GM23338 (cell line): Measurements from ENCODE around the gene HKDC1. TPM values are rescaled to one million over a fixed set of nuclear protein-coding genes. Genes with fewer than 3 reads are reported as not detected.

Experiments used
- ATAC-seq: fragments of 200-7000 bp; cut with Tn5 transposase; 3 replicates; pipeline ENCODE4 v1.9.1; 2020
- DNase-seq: peaks from one replicate; pipeline ENCODE4 v3.0.0-alpha.2; 2015; ENCODE audit warnings: low spot score
- H2AFZ ChIP-seq: fragments of 200-600 bp; sonication (generic); 2 replicates; pipeline ENCODE4 v1.8.0; 2016; ENCODE audit warnings: antibody characterized with exemption, mild to moderate bottlenecking, moderate library complexity
- H3F3A ChIP-seq: fragments of 200-600 bp; sonication (generic); replicated peaks from 2 replicates; pipeline ENCODE4 v1.8.0; 2017; ENCODE audit warnings: antibody characterized with exemption, mixed run types, low read depth
- H3K27ac ChIP-seq: fragments of 200-600 bp; sonication (generic); 2 replicates; pipeline ENCODE4 v1.6.1; 2016; ENCODE audit warnings: low read depth
- H3K27me3 ChIP-seq: fragments of 200-600 bp; sonication (generic); 2 replicates; pipeline ENCODE4 v1.8.0; 2016; ENCODE audit warnings: mild to moderate bottlenecking, mixed run types, moderate library complexity; ENCODE audit not compliant: insufficient read depth
- H3K36me3 ChIP-seq: fragments of 200-600 bp; sonication (generic); 2 replicates; pipeline ENCODE4 v1.8.0; 2016; ENCODE audit warnings: mild to moderate bottlenecking; ENCODE audit not compliant: insufficient read depth
- H3K4me1 ChIP-seq: fragments of 200-600 bp; sonication (generic); 2 replicates; pipeline ENCODE4 v1.8.0; 2016; ENCODE audit warnings: mild to moderate bottlenecking, moderate library complexity; ENCODE audit not compliant: insufficient read depth
- H3K4me2 ChIP-seq: fragments of 200-600 bp; sonication (generic); 2 replicates; pipeline ENCODE4 v1.7.1; 2017; ENCODE audit warnings: mixed run types
- H3K4me3 ChIP-seq: fragments of 200-600 bp; sonication (generic); 2 replicates; pipeline ENCODE4 v1.6.1; 2016; ENCODE audit warnings: mixed run types
- H3K79me2 ChIP-seq: fragments of 200-600 bp; sonication (generic); replicated peaks from 2 replicates; pipeline ENCODE4 v1.8.0; 2017; ENCODE audit warnings: mild to moderate bottlenecking; ENCODE audit not compliant: insufficient read depth
- H3K9me2 ChIP-seq: fragments of 200-600 bp; sonication (generic); 2 replicates; pipeline ENCODE4 v1.8.0; 2017; ENCODE audit not compliant: insufficient read depth
- H4K20me1 ChIP-seq: fragments of 200-600 bp; sonication (generic); replicated peaks from 2 replicates; pipeline ENCODE4 v1.8.0; 2017; ENCODE audit warnings: mild to moderate bottlenecking; ENCODE audit not compliant: insufficient read depth
- H3K27ac Mint-ChIP-seq: 2 replicates; pipeline ENCODE4 v1.8.0; 2020; ENCODE audit warnings: inconsistent platforms, mild to moderate bottlenecking, moderate library complexity, mixed read lengths
- H3K27me3 Mint-ChIP-seq: 3 replicates; pipeline ENCODE4 v1.8.0; 2022; ENCODE audit warnings: low read depth, mild to moderate bottlenecking, moderate library complexity, mixed read lengths, inconsistent platforms; ENCODE audit not compliant: insufficient read depth, poor library complexity
- H3K36me3 Mint-ChIP-seq: 3 replicates; pipeline ENCODE4 v1.8.0; 2021; ENCODE audit warnings: low read depth, mild to moderate bottlenecking, inconsistent platforms, moderate library complexity, mixed read lengths
- H3K4me1 Mint-ChIP-seq: 3 replicates; pipeline ENCODE4 v1.8.0; 2020; ENCODE audit warnings: mild to moderate bottlenecking, inconsistent platforms, mixed read lengths
- H3K4me3 Mint-ChIP-seq: 3 replicates; pipeline ENCODE4 v1.8.0; 2021; ENCODE audit warnings: moderate library complexity, mild to moderate bottlenecking, inconsistent platforms, mixed read lengths
- H3K9me3 Mint-ChIP-seq: 3 replicates; pipeline ENCODE4 v1.8.0; 2020; ENCODE audit warnings: moderate library complexity, mild to moderate bottlenecking, inconsistent platforms, mixed read lengths
- CREB1 ChIP-seq: fragments of 250-450 bp; sonication (Bioruptor Pico); IDR thresholded peaks from 2 replicates; pipeline ENCODE4 v1.5.0; 2020; ENCODE audit warnings: low read depth, mild to moderate bottlenecking, moderate library complexity
- ETS1 ChIP-seq: IDR thresholded peaks from 2 replicates; pipeline ENCODE4 v1.6.1; 2016; ENCODE audit warnings: antibody characterized with exemption
- EZH2 ChIP-seq: fragments of 200-600 bp; sonication (generic); IDR thresholded peaks from one replicate; pipeline ENCODE4 v1.8.0; 2017; ENCODE audit warnings: antibody characterized with exemption, mild to moderate bottlenecking, low read depth; ENCODE audit not compliant: unreplicated experiment
- EZH2phosphoT487 ChIP-seq: fragments of 200-600 bp; sonication (generic); IDR thresholded peaks from one replicate; pipeline ENCODE4 v1.8.1; 2018; ENCODE audit warnings: antibody characterized with exemption; ENCODE audit not compliant: unreplicated experiment
- JUNB ChIP-seq: IDR thresholded peaks from one replicate; pipeline ENCODE4 v1.6.1; 2016; ENCODE audit warnings: antibody characterized with exemption; ENCODE audit not compliant: unreplicated experiment
- NANOG ChIP-seq: IDR thresholded peaks from 2 replicates; pipeline ENCODE4 v1.6.1; 2016; ENCODE audit warnings: antibody characterized with exemption, borderline replicate concordance
- POLR2AphosphoS5 ChIP-seq: IDR thresholded peaks from 2 replicates; pipeline ENCODE4 v1.6.1; 2016; ENCODE audit warnings: antibody characterized with exemption, low read depth
- REST ChIP-seq: IDR thresholded peaks from one replicate; pipeline ENCODE4 v1.6.1; 2018; ENCODE audit warnings: antibody characterized with exemption; ENCODE audit not compliant: unreplicated experiment
- STAT1 ChIP-seq: IDR thresholded peaks from one replicate; pipeline ENCODE4 v1.6.1; 2016; ENCODE audit warnings: antibody characterized with exemption; ENCODE audit not compliant: unreplicated experiment
- ZNF114 ChIP-seq: fragments of 250-450 bp; sonication (Bioruptor Pico); IDR thresholded peaks from 2 replicates; pipeline ENCODE4 v1.5.0; 2020; ENCODE audit warnings: mild to moderate bottlenecking, moderate library complexity
- ZNF331 ChIP-seq: fragments of 250-450 bp; sonication (Bioruptor Pico); IDR thresholded peaks from 2 replicates; pipeline ENCODE4 v1.5.0; 2020; ENCODE audit warnings: low read depth, mild to moderate bottlenecking, moderate library complexity
- ZNF462 ChIP-seq: fragments of 250-450 bp; sonication (Bioruptor Pico); IDR thresholded peaks from 2 replicates; pipeline ENCODE4 v1.5.0; 2020; ENCODE audit warnings: mild to moderate bottlenecking, moderate library complexity
- polyA plus RNA-seq: library from polyadenylated mRNA; unstranded; fragments of >200 nt; fragmentation: Nextera tagmentation; extraction: Ambion mirVana; gene quantifications from 2 replicates; pipeline ENCODE4 v1.2.1, GENCODE V29; 2016
- total RNA-seq: library from RNA; depleted of rRNA; stranded (reverse); fragments of >200 nt; shearing (Covaris generic); gene quantifications from 2 replicates; pipeline ENCODE4 v1.2.3, GENCODE V29; 2014
- TF ChIP-seq, protein P1 (sequence below), 2 experiments: fragments of 200-600 bp in 1 of 2; sonication (generic) in 1 of 2; conservative IDR thresholded peaks; 2 replicates each; pipeline versions ENCODE4 v1.5.1 to v1.6.1; 2016 to 2017; ENCODE audit warnings: antibody characterized with exemption in 2 of 2, low read depth in 2 of 2, mild to moderate bottlenecking in 2 of 2, moderate library complexity in 1 of 2

Gene HKDC1
- total and polyA plus RNA-seq, 2 experiments from 2014 or later = 0.03 TPM; not detected in 1

- Histone ChIP-seq H2AFZ (peak overlapping the region; percentile 1; the same call in 1 of the 2 replicates), H3K79me2 (peaks cover 55% of the 10 kb centered on the region), H3K36me3 (no peaks in the 10 kb centered on the region), H3K4me3 (peak overlapping the region; percentile 84), H3K4me1 (peaks cover 5% of the 10 kb centered on the region), H4K20me1 (peaks cover 5% of the 10 kb centered on the region), H3F3A (no peaks in the 10 kb centered on the region), H3K27ac (peak overlapping the region; percentile 12; the same call in 1 of the 2 replicates), H3K4me2 (peak overlapping the region; percentile 97), H3K27me3 (no peaks in the 10 kb centered on the region), H3K9me2 (no peaks in the 10 kb centered on the region)
- H3K36me3 Mint-ChIP-seq = peaks cover 4% of the 10 kb centered on the region; the same call in 2 of the 3 replicates
- H3K4me3 Mint-ChIP-seq = peak overlapping the region; percentile 97
- H3K4me1 Mint-ChIP-seq = peaks cover 8% of the 10 kb centered on the region
- H3K27ac Mint-ChIP-seq = peak overlapping the region; percentile 100
- peaks cover 12% of the 10 kb centered on the region for H3K27me3 Mint-ChIP-seq
- H3K9me3 Mint-ChIP-seq = peaks cover 1% of the 10 kb centered on the region; the same call in 1 of the 3 replicates
- TF ChIP-seq ZNF331 (CRISPR knock-in tag) (no peak), STAT1 (no peak), ETS1 (no peak), ZNF114 (CRISPR knock-in tag) (no peak), REST (no peak), EZH2 (no peak), POLR2AphosphoS5 (no peak; the same call in 1 of the 2 replicates), ZNF462 (CRISPR knock-in tag) (no peak), CREB1 (CRISPR knock-in tag) (no peak), EZH2phosphoT487 (no peak), NANOG (no peak), JUNB (no peak)
- TF ChIP-seq, protein P1, sequence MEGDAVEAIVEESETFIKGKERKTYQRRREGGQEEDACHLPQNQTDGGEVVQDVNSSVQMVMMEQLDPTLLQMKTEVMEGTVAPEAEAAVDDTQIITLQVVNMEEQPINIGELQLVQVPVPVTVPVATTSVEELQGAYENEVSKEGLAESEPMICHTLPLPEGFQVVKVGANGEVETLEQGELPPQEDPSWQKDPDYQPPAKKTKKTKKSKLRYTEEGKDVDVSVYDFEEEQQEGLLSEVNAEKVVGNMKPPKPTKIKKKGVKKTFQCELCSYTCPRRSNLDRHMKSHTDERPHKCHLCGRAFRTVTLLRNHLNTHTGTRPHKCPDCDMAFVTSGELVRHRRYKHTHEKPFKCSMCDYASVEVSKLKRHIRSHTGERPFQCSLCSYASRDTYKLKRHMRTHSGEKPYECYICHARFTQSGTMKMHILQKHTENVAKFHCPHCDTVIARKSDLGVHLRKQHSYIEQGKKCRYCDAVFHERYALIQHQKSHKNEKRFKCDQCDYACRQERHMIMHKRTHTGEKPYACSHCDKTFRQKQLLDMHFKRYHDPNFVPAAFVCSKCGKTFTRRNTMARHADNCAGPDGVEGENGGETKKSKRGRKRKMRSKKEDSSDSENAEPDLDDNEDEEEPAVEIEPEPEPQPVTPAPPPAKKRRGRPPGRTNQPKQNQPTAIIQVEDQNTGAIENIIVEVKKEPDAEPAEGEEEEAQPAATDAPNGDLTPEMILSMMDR (conservative IDR thresholded peaks at IDR 0.05; ENCODE audit: low read depth in 2 of 2) = no peak
- DNase-seq (peak; percentile 55), ATAC-seq (no peak; the same call in 1 of the 3 replicates)
These were observed 39.5 kb upstream of the HKDC1 start for GRCh38 chr10:69180525-69181204.
